AG04450 (cell line): ENCODE results near the gene CDH13. TPM values are rescaled to one million over a fixed set of nuclear protein-coding genes. Genes with fewer than 3 reads are reported as not detected.
A peak's percentile ranks its signal among the peaks of the same experiment; 100 is the strongest.

Experiments used
- CTCF ChIA-PET: fragments of 300-600, 350-600 bp; formaldehyde crosslinking; extraction: SDS; loops from one replicate; lab custom pipeline; 2022; ENCODE audit warnings: antibody characterized with exemption, inconsistent platforms; lab: Charles Lee
- POLR2A ChIA-PET: fragments of 350-600 bp; formaldehyde crosslinking; extraction: SDS; loops from one replicate; lab custom pipeline; 2021; ENCODE audit warnings: antibody characterized with exemption, inconsistent platforms; lab: Yijun Ruan, JAX
- DNase-seq: peaks from one replicate; pipeline ENCODE4 v3.0.0-alpha.2; 2011; ENCODE audit warnings: low read depth, low spot score
- H3K27ac ChIP-seq: one replicate; pipeline ENCODE4 v1.5.1; 2012; ENCODE audit warnings: low read depth, low read length, control low read depth
- H3K27me3 ChIP-seq: one replicate; pipeline ENCODE4 v1.6.0; 2012; ENCODE audit warnings: low read length; ENCODE audit not compliant: control insufficient read depth, insufficient read depth
- H3K4me3 ChIP-seq: 2 replicates; pipeline ENCODE4 v1.5.1; 2011; ENCODE audit warnings: mild to moderate bottlenecking, low read depth, low read length, control low read depth
- H3K9me3 ChIP-seq: 2 replicates; pipeline ENCODE4 v1.5.1; 2012; ENCODE audit warnings: low read length; ENCODE audit not compliant: control insufficient read depth, insufficient read depth
- CTCF ChIP-seq: IDR thresholded peaks from 2 replicates; pipeline ENCODE4 v1.5.1; 2011; ENCODE audit warnings: low read depth, low read length, control low read depth, inconsistent platforms
- polyA plus RNA-seq: library from polyadenylated mRNA; depleted of rRNA; stranded (reverse); fragments of >200 nt; gene quantifications from 2 replicates; pipeline ENCODE4 v1.2.3, GENCODE V29; 2011

Gene CDH13
- polyA plus RNA-seq, 1 experiment = 55.0 TPM

GRCh38 chr16:82629441-82630027 is 2.8 kb downstream of the CDH13 start:
- Histone ChIP-seq H3K9me3 (no peaks in the 10 kb centered on the region; the same call in 1 of the 2 replicates), H3K4me3 (no peak overlapping the region), H3K27ac (peak overlapping the region; percentile 59), H3K27me3 (peaks cover 5% of the 10 kb centered on the region)
- TF ChIP-seq CTCF = no peak
- DNase-seq = no peak
- ChIA-PET POLR2A (no interaction called here), CTCF (interaction anchor here (1.0 to 2.3 kb wide), 6 partner anchors 9 to 727 kb away, joined by 3 to 14 read pairs (median 6); no protein-coding TSS in a partner anchor)

- POLR2A ChIA-PET = no interaction called here
- no peak overlapping the region; the same call in 1 of the 2 replicates for H3K4me3 ChIP-seq
- peak overlapping the region; percentile 59 for H3K27ac ChIP-seq
- H3K9me3 ChIP-seq = no peaks in the 10 kb centered on the region; the same call in 1 of the 2 replicates
- TF ChIP-seq CTCF = no peak
- no peaks in the 10 kb centered on the region for H3K27me3 ChIP-seq
- DNase-seq = no peak
- CTCF ChIA-PET = interaction anchor here (0.7 to 2.3 kb wide), 13 partner anchors 11 to 817 kb away, joined by 3 to 34 read pairs (median 4); no protein-coding TSS in a partner anchor
These were observed 3.5 kb downstream of the CDH13 start for GRCh38 chr16:82630219-82630618.

- CTCF ChIA-PET = interaction anchor here (0.6 to 2.3 kb wide), 17 partner anchors 10 to 816 kb away, joined by 3 to 34 read pairs (median 3); no protein-coding TSS in a partner anchor
- no peak overlapping the region; the same call in 1 of the 2 replicates for H3K4me3 ChIP-seq
- POLR2A ChIA-PET = no interaction called here
These were observed 3.9 kb downstream of the CDH13 start for GRCh38 chr16:82630688-82631087.

GRCh38 chr16:82631701-82632685 is 5.2 kb downstream of the CDH13 start:
- H3K9me3 ChIP-seq = no peaks in the 10 kb centered on the region; the same call in 1 of the 2 replicates
- ChIA-PET CTCF (interaction anchor here (0.5 to 2.3 kb wide), 7 partner anchors 9 to 815 kb away, joined by 3 to 34 read pairs (median 4); no protein-coding TSS in a partner anchor), POLR2A (no interaction called here)
- H3K4me3 ChIP-seq = no peak overlapping the region
- H3K27me3 ChIP-seq = no peaks in the 10 kb centered on the region
- no peak overlapping the region for H3K27ac ChIP-seq
- TF ChIP-seq CTCF = peak; percentile 28; the same call in 1 of the 2 replicates
- no peak for DNase-seq

More at GRCh38 chr16:82630688-82631087, 3.9 kb downstream of the CDH13 start:
- DNase-seq = no peak
- no peak overlapping the region for H3K27ac ChIP-seq
- peak; percentile 49 for TF ChIP-seq CTCF
- H3K27me3 ChIP-seq = no peaks in the 10 kb centered on the region
- no peaks in the 10 kb centered on the region; the same call in 1 of the 2 replicates for H3K9me3 ChIP-seq
